GDM1 (cell line): ENCODE results near the gene SLC44A5.
"Not testable (repeated sequence)": the region's sequence is repeated elsewhere in the genome, so short reads cannot be mapped to it uniquely, and the experiment has no call there.

Experiments
- DNase-seq: peaks from one replicate; lab custom pipeline; 2025; lab: John Stamatoyannopoulos, UW

Gene SLC44A5

GRCh38 chr1:75273110-75273509 is 337.8 kb downstream of the SLC44A5 start:
- no peak for DNase-seq

- DNase-seq = no peak
Observed at GRCh38 chr1:75265792-75266191, 345.1 kb downstream of the SLC44A5 start.

GRCh38 chr1:75264112-75264511 is 346.8 kb downstream of the SLC44A5 start:
- no peak for DNase-seq

GRCh38 chr1:75263616-75264015 is 347.3 kb downstream of the SLC44A5 start:
- not testable (repeated sequence) for DNase-seq

GRCh38 chr1:75261946-75262345 is 349.0 kb downstream of the SLC44A5 start:
- not testable (repeated sequence) for DNase-seq

GRCh38 chr1:75258351-75258750 is 352.6 kb downstream of the SLC44A5 start:
- DNase-seq = no peak

DNA sequence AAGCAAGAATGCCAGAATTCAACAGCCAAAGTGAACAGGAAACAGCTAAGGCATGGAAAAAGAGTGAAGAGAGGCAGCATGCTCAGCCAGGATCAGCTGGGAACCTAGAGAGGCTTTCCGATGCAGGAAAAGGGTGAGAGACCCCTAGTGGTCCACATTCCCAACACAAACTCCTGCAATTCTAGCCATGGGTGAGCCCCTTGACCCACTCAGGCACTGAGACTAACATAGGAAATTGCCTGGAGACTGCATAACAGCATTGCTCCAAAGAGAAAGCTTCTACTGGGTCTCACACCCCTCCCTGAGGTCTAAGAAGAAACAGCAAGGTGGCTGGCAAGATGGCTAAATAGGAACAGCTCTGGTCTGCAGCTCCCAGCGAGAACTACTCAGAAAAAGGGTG is 353.5 kb downstream of the SLC44A5 start:
- DNase-seq = no peak

- not testable (repeated sequence) for DNase-seq
Observed at GRCh38 chr1:75250114-75250513, 360.8 kb downstream of the SLC44A5 start.

DNA sequence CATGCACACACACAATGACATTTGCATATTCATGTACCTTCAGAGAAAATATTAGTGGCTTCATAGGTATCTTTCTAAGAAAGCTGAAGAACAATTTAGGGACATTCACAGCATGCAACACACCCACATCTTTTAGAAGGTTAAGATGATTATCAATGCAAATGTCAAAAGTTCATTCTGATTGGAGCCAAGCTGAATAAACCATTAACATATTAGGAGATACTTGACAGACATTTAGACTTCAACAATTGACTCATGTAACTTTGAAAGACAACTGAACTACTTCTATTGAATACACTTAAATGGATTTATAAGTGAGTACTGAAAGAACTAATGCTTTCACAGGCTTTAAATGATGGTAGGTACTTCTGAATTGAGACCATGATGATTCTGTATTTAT is 365.7 kb downstream of the SLC44A5 start:
- DNase-seq = no peak

GRCh38 chr1:75243124-75243523 is 367.8 kb downstream of the SLC44A5 start:
- no peak for DNase-seq

DNA sequence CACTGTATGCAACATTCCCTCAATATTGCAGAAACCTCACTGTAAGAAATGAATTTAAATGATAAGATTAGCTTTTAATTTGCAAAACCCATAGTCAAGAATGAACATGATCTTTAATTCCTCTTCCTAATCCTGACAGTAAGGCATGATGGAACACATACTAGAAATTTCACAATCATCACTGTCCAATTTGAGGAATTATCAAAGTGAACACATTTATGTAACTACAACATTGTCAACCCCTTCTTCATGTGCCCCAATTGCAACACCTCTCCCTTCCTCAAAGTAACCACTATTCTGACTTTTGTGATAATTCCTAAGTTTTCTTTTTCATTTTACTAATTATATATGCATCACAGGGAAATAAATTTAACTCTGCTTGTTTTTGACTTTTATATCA is 373.6 kb downstream of the SLC44A5 start:
- DNase-seq = no peak

DNA sequence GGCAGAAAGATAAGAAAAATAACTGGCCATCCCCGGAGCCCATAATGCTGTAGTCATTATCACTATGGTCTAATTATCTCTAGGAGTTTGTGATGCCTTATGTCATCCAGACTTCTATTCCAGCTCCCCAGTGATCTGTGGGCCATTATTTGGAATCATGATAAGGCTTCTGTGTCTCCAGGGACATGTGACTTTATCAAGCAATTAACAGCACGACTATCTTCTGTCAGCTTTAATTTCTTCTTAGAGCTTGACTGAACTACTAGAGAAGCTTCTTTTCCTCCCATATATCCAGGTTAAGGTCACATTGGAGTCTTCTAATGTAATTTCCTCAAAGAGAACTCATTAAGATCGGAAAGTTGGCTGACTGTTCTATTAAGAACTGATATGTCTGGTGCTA is 376.4 kb downstream of the SLC44A5 start:
- DNase-seq = no peak

DNA sequence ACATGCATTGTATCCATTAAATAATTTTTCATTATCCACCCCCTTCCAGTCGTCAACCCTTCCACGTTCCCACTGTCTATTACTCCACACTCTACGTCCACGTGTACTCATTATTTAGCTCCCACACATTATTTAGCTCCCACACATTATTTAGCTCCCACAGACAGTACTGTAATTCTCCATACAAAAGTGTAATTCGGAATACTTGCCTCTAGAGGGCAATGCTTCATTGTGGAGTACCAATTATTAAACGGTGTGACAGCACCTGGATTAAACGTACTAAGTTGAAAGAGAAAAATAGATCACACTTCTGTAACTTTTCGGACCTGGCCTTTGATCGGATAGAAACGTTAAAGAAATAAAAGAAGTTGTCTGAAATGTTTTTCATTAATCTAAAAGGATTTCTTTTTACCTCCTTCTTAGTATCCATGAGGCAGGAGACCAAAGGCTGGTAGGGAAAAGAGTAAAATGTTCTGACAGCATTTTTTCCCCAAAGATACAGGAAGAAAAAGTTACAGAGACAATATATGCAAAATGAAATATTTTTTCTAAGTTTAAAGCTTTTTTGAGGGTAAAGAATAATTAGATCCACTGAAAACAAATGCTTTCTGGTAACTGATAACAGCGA is 377.5 kb downstream of the SLC44A5 start:
- DNase-seq = no peak

DNA sequence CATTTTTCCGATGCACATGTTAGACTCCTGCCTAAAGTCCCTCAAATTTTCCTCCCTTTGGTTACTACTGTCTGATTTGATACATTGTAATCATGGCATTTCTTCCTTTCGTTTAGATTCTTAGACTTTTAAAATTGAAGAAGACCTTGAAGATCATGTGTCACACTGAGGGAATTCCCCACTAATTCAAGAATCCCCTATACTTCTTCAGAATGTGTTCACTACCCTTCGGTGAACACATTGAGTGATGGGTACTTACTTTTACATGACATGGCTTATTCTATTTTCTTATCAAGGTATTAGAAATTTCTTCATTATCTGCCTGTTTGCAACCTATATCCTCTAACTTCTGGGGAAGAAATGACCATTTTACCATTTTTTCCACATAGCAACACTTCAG is 390.8 kb downstream of the SLC44A5 start:
- no peak for DNase-seq

DNA sequence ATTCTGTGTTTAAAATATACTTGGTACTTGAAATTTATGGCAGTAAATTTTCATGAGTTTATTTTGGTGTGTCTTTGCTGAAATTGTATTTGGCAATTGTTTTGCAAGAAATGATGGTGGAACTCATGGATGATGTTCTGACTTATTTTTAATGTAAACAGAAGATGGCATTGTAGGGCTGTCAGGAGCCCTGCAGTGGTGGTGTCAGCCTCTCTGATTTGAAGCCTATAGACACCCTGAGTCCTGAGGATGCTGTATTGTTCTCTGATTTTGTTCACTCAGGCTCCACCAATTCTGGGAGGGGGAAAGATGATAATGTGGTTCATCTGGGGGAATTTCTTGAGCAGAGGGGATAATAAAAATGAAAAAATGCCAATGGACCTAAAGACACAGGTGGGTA is 396.9 kb downstream of the SLC44A5 start:
- DNase-seq = no peak

DNA sequence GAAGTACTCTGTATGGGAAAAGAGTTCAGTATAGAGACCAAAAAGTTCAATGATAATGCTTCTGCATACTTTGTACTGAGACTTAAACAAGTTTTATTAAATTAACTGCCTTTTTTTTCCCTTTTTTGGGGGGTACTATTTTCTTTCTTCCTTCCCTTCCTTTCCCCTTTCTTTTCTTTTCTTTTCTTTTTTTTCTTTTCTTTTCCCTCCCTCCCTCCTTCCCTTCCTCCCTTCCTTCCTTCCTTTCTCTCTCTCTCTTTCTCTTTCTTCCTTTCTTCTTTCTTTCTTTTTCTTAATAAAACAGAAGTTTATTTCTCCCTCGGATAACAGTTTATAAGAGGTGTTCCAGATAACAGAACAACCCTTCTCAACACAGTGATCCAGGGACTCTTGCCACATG is 399.3 kb downstream of the SLC44A5 start:
- DNase-seq = no peak

DNA sequence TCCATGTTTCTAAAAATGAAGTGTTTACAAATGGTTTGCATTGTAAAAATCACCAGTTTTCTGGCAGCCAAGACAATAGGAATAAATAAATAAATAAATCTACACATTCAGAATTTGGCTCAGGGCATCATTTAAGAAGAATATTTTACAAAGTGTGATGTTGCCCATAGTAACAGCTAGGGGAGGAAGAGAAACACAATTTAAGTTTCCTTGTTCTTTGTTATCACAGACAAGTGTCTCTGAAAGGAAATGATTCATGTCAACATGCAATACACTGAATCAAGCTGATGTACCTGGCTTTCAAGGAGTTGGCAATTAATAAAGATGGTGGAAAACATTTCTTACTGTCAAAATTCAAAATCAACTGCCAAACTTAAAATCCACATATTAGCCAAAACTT is 402.1 kb downstream of the SLC44A5 start:
- DNase-seq = no peak

- no peak for DNase-seq
Observed at GRCh38 chr1:75203415-75204277, 407.3 kb downstream of the SLC44A5 start.

DNA sequence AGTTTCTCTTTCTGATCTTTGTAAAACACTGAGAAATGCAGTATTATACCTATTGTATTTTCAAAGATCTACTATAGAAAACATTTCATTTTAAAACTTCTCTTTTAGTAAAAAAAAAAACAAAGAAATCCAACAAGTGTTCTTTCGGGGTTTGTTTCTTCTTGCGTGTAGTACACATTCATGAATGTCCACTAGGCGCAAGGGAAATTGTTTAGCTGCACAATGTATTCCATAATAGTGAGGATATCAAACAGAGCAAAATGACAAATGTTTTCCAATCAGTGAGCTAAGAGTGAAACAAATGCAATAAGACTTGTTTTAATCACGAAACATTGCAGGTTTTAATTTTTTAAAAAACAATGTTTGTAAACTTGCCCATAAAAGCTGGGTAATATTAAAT is 408.2 kb downstream of the SLC44A5 start:
- DNase-seq = no peak

GRCh38 chr1:75198761-75199160 is 412.2 kb downstream of the SLC44A5 start:
- DNase-seq = no peak

DNA sequence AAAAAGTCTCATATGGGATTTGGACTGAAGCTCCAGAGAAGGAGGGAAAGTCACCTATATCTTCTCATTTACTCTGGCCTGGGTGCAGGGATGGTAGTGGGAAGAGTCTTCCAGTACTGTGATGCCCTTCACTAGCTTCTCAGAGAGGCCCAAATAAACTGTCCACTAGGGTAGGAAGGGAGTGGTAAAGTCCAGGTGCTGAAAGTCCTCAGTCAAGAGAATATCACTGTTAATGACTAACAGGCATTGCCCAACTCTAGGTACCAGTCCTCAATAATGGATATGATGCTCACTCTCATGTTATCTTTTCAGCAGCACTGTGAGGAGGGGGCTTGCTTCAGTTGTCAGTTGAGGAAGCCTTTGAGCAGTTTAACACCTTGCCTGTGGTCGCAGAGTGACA is 412.8 kb downstream of the SLC44A5 start:
- no peak for DNase-seq

GRCh38 chr1:75188892-75189291 is 422.0 kb downstream of the SLC44A5 start:
- DNase-seq = no peak

GRCh38 chr1:75181214-75181955 is 429.5 kb downstream of the SLC44A5 start:
- not testable (repeated sequence) for DNase-seq
